HG02884 (cell line): ENCODE data around the gene EIF4G3.
"Not testable (repeated sequence)": the region's sequence is repeated elsewhere in the genome, so short reads cannot be mapped to it uniquely, and the experiment has no call there.

Source experiments
- ATAC-seq: cut with Tn5 transposase; IDR thresholded peaks from one replicate; pipeline ENCODE4 v1.9.1; 2021; ENCODE audit warnings: mild to moderate bottlenecking, moderate library complexity; ENCODE audit not compliant: unreplicated experiment

The EIF4G3 gene, protein sequence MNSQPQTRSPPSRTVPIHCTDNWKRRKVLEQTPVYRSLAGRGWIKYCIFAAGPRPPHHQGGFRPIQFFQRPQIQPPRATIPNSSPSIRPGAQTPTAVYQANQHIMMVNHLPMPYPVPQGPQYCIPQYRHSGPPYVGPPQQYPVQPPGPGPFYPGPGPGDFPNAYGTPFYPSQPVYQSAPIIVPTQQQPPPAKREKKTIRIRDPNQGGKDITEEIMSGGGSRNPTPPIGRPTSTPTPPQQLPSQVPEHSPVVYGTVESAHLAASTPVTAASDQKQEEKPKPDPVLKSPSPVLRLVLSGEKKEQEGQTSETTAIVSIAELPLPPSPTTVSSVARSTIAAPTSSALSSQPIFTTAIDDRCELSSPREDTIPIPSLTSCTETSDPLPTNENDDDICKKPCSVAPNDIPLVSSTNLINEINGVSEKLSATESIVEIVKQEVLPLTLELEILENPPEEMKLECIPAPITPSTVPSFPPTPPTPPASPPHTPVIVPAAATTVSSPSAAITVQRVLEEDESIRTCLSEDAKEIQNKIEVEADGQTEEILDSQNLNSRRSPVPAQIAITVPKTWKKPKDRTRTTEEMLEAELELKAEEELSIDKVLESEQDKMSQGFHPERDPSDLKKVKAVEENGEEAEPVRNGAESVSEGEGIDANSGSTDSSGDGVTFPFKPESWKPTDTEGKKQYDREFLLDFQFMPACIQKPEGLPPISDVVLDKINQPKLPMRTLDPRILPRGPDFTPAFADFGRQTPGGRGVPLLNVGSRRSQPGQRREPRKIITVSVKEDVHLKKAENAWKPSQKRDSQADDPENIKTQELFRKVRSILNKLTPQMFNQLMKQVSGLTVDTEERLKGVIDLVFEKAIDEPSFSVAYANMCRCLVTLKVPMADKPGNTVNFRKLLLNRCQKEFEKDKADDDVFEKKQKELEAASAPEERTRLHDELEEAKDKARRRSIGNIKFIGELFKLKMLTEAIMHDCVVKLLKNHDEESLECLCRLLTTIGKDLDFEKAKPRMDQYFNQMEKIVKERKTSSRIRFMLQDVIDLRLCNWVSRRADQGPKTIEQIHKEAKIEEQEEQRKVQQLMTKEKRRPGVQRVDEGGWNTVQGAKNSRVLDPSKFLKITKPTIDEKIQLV (N-terminal part only)

DNA sequence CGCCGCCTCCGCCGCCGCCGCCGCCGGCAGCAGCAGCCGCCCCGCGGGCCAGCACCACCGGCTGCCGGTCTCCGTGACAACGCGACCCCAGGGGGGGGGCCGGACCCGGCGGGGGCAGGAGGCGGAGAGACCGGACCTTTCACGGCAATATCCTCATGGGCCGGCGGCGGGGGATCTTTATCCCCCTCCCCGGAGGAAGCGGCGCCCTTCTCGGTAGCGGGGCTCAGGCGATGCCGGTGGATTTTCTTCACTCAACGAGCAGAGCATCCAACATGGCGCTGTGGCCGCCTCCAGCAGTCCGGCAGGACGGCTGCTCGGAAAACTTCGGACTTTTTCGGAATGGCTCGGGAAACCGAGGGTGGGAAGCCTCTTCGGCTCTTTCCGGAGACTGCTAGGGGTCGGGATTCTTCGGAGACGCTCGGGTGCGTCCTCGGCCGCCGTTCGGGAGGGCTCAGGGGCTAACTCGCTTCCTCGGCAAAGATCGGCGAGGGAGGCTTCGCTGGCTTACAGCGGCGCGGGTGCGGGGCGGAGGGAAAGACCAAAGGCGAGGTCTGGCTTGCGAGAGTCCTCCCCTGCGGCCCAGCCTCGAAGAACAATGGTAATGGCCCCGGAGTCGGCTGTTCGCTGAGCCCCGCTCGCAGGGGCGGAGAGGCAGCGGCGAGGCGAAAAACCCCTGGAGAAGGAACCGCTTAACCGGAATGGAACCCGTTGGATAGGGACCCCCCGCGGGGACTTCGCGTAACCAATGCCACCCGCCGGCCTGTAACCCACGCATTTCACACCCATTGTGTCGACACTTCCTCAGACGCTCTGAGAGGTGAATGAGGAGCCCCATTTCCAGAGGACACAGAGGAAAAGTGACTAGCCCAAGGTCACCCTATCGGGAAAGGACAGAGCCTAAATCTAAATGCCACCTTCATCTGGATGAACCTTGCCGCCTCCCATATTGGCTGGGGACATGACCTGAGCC lies at the start of gene EIF4G3:
Gene EIF4G3 (minus strand): TSS at position 312 of the 970 bp plus-strand sequence. CDS start 174,155 bp downstream, outside the sequence.
- peak; percentile 86 for ATAC-seq

DNA sequence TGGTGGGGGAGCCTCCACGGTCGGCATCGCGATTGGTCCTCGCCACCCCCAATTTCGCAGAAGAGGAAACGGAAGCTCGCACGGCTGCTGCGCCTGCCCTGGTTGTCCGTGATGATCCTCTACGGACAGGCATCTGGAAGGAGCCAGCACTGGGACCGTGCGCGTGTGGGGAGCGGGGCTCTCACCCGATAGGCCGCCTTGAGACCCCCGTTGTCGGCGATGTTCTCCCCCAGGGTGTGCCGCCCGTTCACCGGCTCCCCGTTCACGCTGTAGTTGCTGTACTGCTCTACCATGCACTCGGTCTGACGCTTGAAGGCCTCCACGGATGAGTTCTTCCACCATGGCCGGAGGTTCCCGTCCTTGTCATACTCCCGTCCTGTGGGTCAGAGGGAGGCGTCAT lies 48.4 kb upstream of the EIF4G3 start:
- ATAC-seq: no peak

GRCh38 chr1:21220815-21221214 lies 44.1 kb upstream of the EIF4G3 start:
- ATAC-seq: no peak

GRCh38 chr1:21219674-21220073 lies 43.0 kb upstream of the EIF4G3 start:
- no peak for ATAC-seq

GRCh38 chr1:21217812-21218596 lies 41.3 kb upstream of the EIF4G3 start:
- ATAC-seq: no peak

GRCh38 chr1:21216835-21217811 lies 40.4 kb upstream of the EIF4G3 start:
- no peak for ATAC-seq

- no peak for ATAC-seq
Observed at GRCh38 chr1:21212126-21212525, 35.4 kb upstream of the EIF4G3 start.

DNA sequence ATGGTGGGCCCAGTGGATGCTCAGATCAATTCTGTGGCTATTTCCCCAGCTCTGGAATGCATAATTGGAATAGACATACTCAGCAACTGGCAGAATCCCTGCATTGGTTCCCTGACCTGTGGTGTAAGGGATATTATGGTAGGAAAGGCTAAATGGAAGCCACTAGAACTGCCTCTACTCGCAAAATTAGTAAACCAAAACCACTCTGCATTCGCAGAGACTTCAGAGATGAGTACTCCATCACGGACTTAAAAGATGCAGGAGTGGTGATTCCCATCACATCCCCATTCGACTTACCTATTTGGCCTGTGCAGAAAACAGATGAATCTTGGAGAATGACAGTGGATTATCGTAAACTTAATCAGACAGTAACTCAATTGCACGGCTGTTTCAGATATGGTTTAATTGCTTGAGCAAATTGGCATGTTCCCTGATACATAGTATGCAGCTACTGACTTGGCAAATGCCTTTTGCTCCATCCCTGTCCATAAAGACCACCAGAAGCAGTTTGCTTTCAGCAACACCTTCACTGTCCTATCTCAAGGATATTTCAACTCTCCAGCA lies 31.5 kb upstream of the EIF4G3 start:
- not testable (repeated sequence) for ATAC-seq

GRCh38 chr1:21206117-21206516 lies 29.4 kb upstream of the EIF4G3 start:
- no peak for ATAC-seq

GRCh38 chr1:21205416-21205815 lies 28.7 kb upstream of the EIF4G3 start:
- ATAC-seq: no peak

- ATAC-seq: no peak
Observed at GRCh38 chr1:21201650-21202049, 25.0 kb upstream of the EIF4G3 start.

- not testable (repeated sequence) for ATAC-seq
Observed at GRCh38 chr1:21201238-21201637, 24.5 kb upstream of the EIF4G3 start.

DNA sequence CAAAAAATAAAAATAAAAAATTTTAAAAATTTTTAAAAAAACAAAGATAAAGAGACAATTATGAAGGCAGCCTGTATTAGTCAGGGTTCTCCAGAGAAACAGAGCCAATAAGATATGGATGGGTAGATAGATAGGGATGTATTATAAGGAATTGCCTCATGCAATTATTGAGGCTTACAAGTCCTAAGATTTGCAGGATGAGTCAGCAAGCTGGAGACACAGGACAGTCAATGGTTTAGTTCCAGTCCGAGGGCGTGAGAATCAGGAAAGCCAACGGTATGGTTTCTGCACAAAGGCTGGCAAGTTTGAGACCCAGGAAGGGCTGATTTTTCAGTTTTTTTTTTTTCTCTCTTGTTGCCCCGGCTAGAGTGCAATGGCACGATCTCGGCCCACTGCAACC lies 24.1 kb upstream of the EIF4G3 start:
- no peak for ATAC-seq

DNA sequence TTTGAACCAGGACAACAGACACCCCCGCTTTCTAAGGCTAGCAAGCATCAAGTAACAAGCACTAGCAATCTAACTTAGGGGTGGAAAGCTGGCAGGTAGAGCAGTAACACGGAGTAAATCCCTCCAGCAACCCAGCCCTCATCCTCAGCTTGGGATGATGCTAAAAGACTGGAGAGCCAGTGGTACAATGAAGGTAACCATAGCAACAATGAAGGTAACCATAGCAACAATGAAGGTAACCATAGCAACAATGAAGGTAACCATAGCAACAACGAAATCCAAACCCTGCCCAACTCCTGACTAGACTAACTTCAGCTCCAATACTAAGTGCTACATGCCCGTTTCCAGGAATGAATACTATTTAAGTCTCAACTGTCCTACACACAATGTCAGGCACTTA lies 22.2 kb upstream of the EIF4G3 start:
- no peak for ATAC-seq

GRCh38 chr1:21192871-21193270 lies 16.2 kb upstream of the EIF4G3 start:
- no peak for ATAC-seq

DNA sequence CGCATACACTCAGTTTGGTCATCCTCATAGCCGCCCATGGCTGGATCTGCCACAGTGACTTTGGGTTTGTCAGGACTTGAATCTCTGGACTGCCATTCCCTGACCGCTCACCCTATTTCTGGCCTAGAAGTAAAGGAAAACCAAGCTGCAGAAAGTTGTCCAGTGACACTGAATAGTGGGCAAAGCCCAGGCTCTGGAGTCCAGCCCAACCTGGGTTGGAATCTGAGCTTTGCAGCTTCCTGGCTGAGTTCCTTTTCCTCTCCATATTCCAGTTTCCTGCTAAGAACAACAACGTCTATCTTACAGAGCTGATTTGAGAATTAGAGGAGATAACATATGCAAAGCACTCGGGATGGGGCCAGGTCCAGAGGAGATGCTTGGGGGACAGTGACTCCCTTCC lies 15.6 kb upstream of the EIF4G3 start:
- ATAC-seq: no peak

DNA sequence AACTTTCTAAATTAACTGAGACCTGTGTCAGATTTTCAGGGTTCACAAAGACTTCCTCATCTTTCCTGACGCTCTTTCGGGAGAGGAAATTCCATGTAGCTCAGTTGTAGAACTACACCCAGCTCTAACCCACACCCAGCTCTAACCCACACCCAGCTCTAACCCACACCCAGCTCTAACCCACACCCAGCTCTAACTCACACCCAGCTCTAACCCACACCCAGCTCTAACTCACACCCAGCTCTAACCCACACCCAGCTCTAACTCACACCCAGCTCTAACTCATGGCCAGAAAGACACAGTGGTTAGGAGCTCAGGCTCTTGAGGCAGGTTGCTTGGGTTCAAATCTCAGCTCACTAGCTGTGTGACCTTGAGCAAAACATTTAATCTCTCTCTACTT lies 14.1 kb upstream of the EIF4G3 start:
- ATAC-seq: not testable (repeated sequence)
